ENCODE data around the gene FBXO38.

FBXO38 gene

GRCh38 chr5:148398698-148399121 is 15.0 kb downstream of the FBXO38 start:
- no peak for DNase-seq (ENCODE audit: low read depth, low spot score)
- in situ Hi-C loops (cut with HindIII; ENCODE audit: low sequenced_read_pairs): no loop called here
- TF ChIP-seq, protein P1, sequence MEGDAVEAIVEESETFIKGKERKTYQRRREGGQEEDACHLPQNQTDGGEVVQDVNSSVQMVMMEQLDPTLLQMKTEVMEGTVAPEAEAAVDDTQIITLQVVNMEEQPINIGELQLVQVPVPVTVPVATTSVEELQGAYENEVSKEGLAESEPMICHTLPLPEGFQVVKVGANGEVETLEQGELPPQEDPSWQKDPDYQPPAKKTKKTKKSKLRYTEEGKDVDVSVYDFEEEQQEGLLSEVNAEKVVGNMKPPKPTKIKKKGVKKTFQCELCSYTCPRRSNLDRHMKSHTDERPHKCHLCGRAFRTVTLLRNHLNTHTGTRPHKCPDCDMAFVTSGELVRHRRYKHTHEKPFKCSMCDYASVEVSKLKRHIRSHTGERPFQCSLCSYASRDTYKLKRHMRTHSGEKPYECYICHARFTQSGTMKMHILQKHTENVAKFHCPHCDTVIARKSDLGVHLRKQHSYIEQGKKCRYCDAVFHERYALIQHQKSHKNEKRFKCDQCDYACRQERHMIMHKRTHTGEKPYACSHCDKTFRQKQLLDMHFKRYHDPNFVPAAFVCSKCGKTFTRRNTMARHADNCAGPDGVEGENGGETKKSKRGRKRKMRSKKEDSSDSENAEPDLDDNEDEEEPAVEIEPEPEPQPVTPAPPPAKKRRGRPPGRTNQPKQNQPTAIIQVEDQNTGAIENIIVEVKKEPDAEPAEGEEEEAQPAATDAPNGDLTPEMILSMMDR (IDR thresholded peaks at IDR 0.05; ENCODE audit: low read depth, low read length): no peak
- H3K4me3 ChIP-seq (ENCODE audit: low read depth, low read length): no peak overlapping the region

GRCh38 chr5:148401604-148402003 is 17.8 kb downstream of the FBXO38 start:
- TF ChIP-seq, protein P1 (IDR thresholded peaks at IDR 0.05; ENCODE audit: low read depth, low read length): no peak
- in situ Hi-C loops (cut with HindIII; ENCODE audit: low sequenced_read_pairs): no loop called here
- peak; percentile 39 for DNase-seq (ENCODE audit: low read depth, low spot score)
- no peak overlapping the region for H3K4me3 ChIP-seq (ENCODE audit: low read depth, low read length)

GRCh38 chr5:148403344-148403743 is 19.6 kb downstream of the FBXO38 start:
- TF ChIP-seq, protein P1 (IDR thresholded peaks at IDR 0.05; ENCODE audit: low read depth, low read length): no peak
- in situ Hi-C loops (cut with HindIII; ENCODE audit: low sequenced_read_pairs): no loop called here
- DNase-seq (ENCODE audit: low read depth, low spot score): no peak
- no peak overlapping the region for H3K4me3 ChIP-seq (ENCODE audit: low read depth, low read length)

GRCh38 chr5:148406406-148406805 is 22.6 kb downstream of the FBXO38 start:
- H3K4me3 ChIP-seq (ENCODE audit: low read depth, low read length): no peak overlapping the region
- in situ Hi-C loops (cut with HindIII; ENCODE audit: low sequenced_read_pairs): no loop called here
- no peak for DNase-seq (ENCODE audit: low read depth, low spot score)
- TF ChIP-seq, protein P1 (IDR thresholded peaks at IDR 0.05; ENCODE audit: low read depth, low read length): no peak

GRCh38 chr5:148408092-148408491 is 24.3 kb downstream of the FBXO38 start:
- TF ChIP-seq, protein P1 (IDR thresholded peaks at IDR 0.05; ENCODE audit: low read depth, low read length): no peak
- in situ Hi-C loops (cut with HindIII; ENCODE audit: low sequenced_read_pairs): no loop called here
- DNase-seq (ENCODE audit: low read depth, low spot score): no peak

DNA sequence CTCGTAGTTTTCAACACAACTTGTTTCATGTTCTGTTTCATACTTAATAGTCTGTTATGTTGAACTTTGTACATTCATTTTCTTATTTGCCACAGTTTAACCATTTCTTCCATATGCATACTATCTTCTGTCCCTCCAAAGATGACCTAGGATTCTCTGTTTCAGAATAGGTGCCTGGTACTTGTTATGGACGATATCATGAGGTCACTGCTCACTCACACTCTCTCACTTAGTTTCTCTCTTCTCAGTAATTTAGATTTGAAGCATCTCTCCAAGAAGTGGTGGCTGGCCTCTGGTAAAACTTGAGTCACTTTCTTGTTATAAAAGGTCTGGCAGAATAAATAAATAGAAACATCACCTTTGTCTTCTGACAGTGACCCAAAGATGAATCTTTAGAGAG is 28.4 kb downstream of the FBXO38 start:
- no peak overlapping the region for H3K4me3 ChIP-seq (ENCODE audit: low read depth, low read length)
- no peak for DNase-seq (ENCODE audit: low read depth, low spot score)
- TF ChIP-seq, protein P1 (IDR thresholded peaks at IDR 0.05; ENCODE audit: low read depth, low read length): no peak
- in situ Hi-C loops (cut with HindIII; ENCODE audit: low sequenced_read_pairs): no loop called here

More at GRCh38 chr5:148408092-148408491, 24.3 kb downstream of the FBXO38 start:
- H3K4me3 ChIP-seq (ENCODE audit: low read depth, low read length): no peak overlapping the region

GRCh38 chr5:148414833-148415232 is 31.1 kb downstream of the FBXO38 start:
- TF ChIP-seq, protein P1 (IDR thresholded peaks at IDR 0.05; ENCODE audit: low read depth, low read length): no peak
- H3K4me3 ChIP-seq (ENCODE audit: low read depth, low read length): no peak overlapping the region
- no peak for DNase-seq (ENCODE audit: low read depth, low spot score)
- in situ Hi-C loops (cut with HindIII; ENCODE audit: low sequenced_read_pairs): no loop called here
